Stimulated activated naive CD4-positive, alpha-beta T cell treated with Interleukin-2 at 50 U/mL for 16 hours (primary cell): Measurements from ENCODE around the gene TINAGL1.

Experiments used
- DNase-seq: peaks from one replicate; lab custom pipeline; 2025; lab: John Stamatoyannopoulos, UW

TINAGL1 gene

GRCh38 chr1:31607360-31607759 is 31.0 kb downstream of the TINAGL1 start:
- DNase-seq, result no peak

- no peak for DNase-seq
These were observed 33.3 kb downstream of the TINAGL1 start for GRCh38 chr1:31609514-31610118.

- no peak for DNase-seq
These were observed 38.2 kb downstream of the TINAGL1 start for GRCh38 chr1:31614414-31615005.

- DNase-seq, result no peak
These were observed 39.1 kb downstream of the TINAGL1 start for GRCh38 chr1:31615414-31615813.

GRCh38 chr1:31615939-31616338 is 39.6 kb downstream of the TINAGL1 start:
- no peak for DNase-seq

GRCh38 chr1:31617218-31617915 is 41.1 kb downstream of the TINAGL1 start, which contains the start of gene HCRTR1:
Gene HCRTR1 (plus strand): TSS chr1:31617689. CDS start chr1:31619193, 1,504 bp downstream.
- DNase-seq, result no peak

GRCh38 chr1:31617916-31618746 is 41.8 kb downstream of the TINAGL1 start:
- peak; percentile 22 for DNase-seq

- DNase-seq, result no peak
These were observed 42.9 kb downstream of the TINAGL1 start for GRCh38 chr1:31618916-31619846.

GRCh38 chr1:31620631-31621497 is 44.5 kb downstream of the TINAGL1 start:
- no peak for DNase-seq

GRCh38 chr1:31621498-31621820 is 45.1 kb downstream of the TINAGL1 start:
- no peak for DNase-seq

- no peak for DNase-seq
These were observed 45.8 kb downstream of the TINAGL1 start for GRCh38 chr1:31621847-31622730.

GRCh38 chr1:31623365-31623764 is 47.0 kb downstream of the TINAGL1 start:
- DNase-seq, result no peak

- DNase-seq, result no peak
These were observed 48.0 kb downstream of the TINAGL1 start for GRCh38 chr1:31624309-31624708.

- DNase-seq, result no peak
These were observed 48.6 kb downstream of the TINAGL1 start for GRCh38 chr1:31624731-31625514.

GRCh38 chr1:31625561-31626222 is 49.4 kb downstream of the TINAGL1 start:
- no peak for DNase-seq

GRCh38 chr1:31626223-31627207 is 50.2 kb downstream of the TINAGL1 start:
- DNase-seq, result no peak
